CD4-positive, alpha-beta memory T cell (primary cell): ENCODE results near the gene RASGRF2. TPM values are rescaled to one million over a fixed set of nuclear protein-coding genes. Genes with fewer than 3 reads are reported as not detected.

Source experiments
- CTCF ChIA-PET: fragments of 350-600 bp; sonication (Branson Sonifier 250); formaldehyde crosslinking; loops from one replicate; lab custom pipeline; 2021; ENCODE audit warnings: inconsistent platforms; ENCODE audit not compliant: partially characterized antibody; lab: Charles Lee
- POLR2A ChIA-PET: fragments of 350-600 bp; sonication (Branson Sonifier 250); formaldehyde crosslinking; loops from one replicate; lab custom pipeline; 2021; ENCODE audit not compliant: partially characterized antibody; lab: Charles Lee
- DNase-seq, 5 donors: peaks; one replicate each; pipeline versions ENCODE4 v3.0.0 to v3.0.0-alpha.2; 2020 to 2022; ENCODE audit warnings: mixed read lengths in 1 of 5
- H3K27ac ChIP-seq: one replicate; pipeline ENCODE4 v1.7.0; 2013; ENCODE audit warnings: low read depth, low read length
- H3K27me3 ChIP-seq: 2 replicates; pipeline ENCODE4 v1.7.0; 2013; ENCODE audit warnings: mild to moderate bottlenecking, low read length, moderate library complexity; ENCODE audit not compliant: insufficient read depth
- H3K36me3 ChIP-seq: 2 replicates; pipeline ENCODE4 v1.7.0; 2013; ENCODE audit warnings: mild to moderate bottlenecking, low read length, moderate library complexity; ENCODE audit not compliant: insufficient read depth
- H3K4me1 ChIP-seq: 2 replicates; pipeline ENCODE4 v1.7.0; 2013; ENCODE audit warnings: mild to moderate bottlenecking, low read length, moderate library complexity; ENCODE audit not compliant: insufficient read depth
- H3K4me3 ChIP-seq, 2 donors: one replicate each; pipeline ENCODE4 v1.7.0; 2013; ENCODE audit warnings: low read length in 2 of 2, mild to moderate bottlenecking in 1 of 2
- H3K9me3 ChIP-seq, 2 donors: one replicate each; pipeline ENCODE4 v1.7.0; 2013; ENCODE audit warnings: low read length in 2 of 2, control low read depth in 1 of 2; ENCODE audit not compliant: control insufficient read depth in 1 of 2
- H3K27ac Mint-ChIP-seq, 7 donors: one replicate each; pipeline ENCODE4 v1.8.0; 2020 to 2021; ENCODE audit warnings: mixed read lengths in 7 of 7, mild to moderate bottlenecking in 6 of 7, inconsistent platforms in 3 of 7, moderate library complexity in 3 of 7
- H3K27me3 Mint-ChIP-seq, 2 donors: one replicate each; pipeline ENCODE4 v1.8.0; 2020 to 2021; ENCODE audit warnings: mixed read lengths in 2 of 2
- H3K36me3 Mint-ChIP-seq, 2 donors: one replicate each; pipeline ENCODE4 v1.8.0; 2020 to 2021; ENCODE audit warnings: mixed read lengths in 2 of 2, inconsistent platforms in 1 of 2, mild to moderate bottlenecking in 1 of 2
- H3K4me1 Mint-ChIP-seq, 4 donors: one replicate each; pipeline ENCODE4 v1.8.0; 2020 to 2021; ENCODE audit warnings: mixed read lengths in 4 of 4, mild to moderate bottlenecking in 1 of 4
- H3K4me3 Mint-ChIP-seq, 8 donors: one replicate each; pipeline ENCODE4 v1.8.0; 2020 to 2021; ENCODE audit warnings: mixed read lengths in 8 of 8, mild to moderate bottlenecking in 7 of 8, moderate library complexity in 6 of 8, inconsistent platforms in 3 of 8
- H3K9me3 Mint-ChIP-seq, 8 donors: one replicate each; pipeline ENCODE4 v1.8.0; 2020 to 2021; ENCODE audit warnings: mixed read lengths in 8 of 8, mild to moderate bottlenecking in 5 of 8, inconsistent platforms in 3 of 8, moderate library complexity in 1 of 8
- intact Hi-C: fragments of 100-400 bp; cut with micrococcal nuclease; formaldehyde crosslinking; loops from one replicate; pipeline ENCODE4 v1.15.1; 2023
- polyA plus RNA-seq, 2 donors: library from polyadenylated mRNA; unstranded; fragments of 300-500 nt; fragmentation: Illumina TruSeq; gene quantifications; one replicate each; pipeline ENCODE4 v1.2.3, GENCODE V29; 2021
- total RNA-seq, 2 experiments: library from RNA; stranded (reverse); gene quantifications; one replicate each; pipeline ENCODE4 v1.2.3, GENCODE V29; 2021

The RASGRF2 gene
- total and polyA plus RNA-seq, 4 experiments from 2014 or later, result 10.0 to 39.3 (median 25.3) TPM

- Histone ChIP-seq H3K9me3 (no peaks in the 10 kb centered on the region), H3K4me3 (no peak overlapping the region), H3K36me3 (no peaks in the 10 kb centered on the region), H3K4me1 (peaks cover 35% of the 10 kb centered on the region), H3K27ac (no peak overlapping the region), H3K27me3 (no peaks in the 10 kb centered on the region)
- no peak for DNase-seq
- POLR2A ChIA-PET, result interaction anchor here (0.9 to 5.1 kb wide), 2 partner anchors 43 to 144 kb away, joined by 4 to 70 read pairs; no protein-coding TSS in a partner anchor
- peaks cover 43 to 72% (median 56%) of the 10 kb centered on the region in 4 donors for H3K4me1 Mint-ChIP-seq
- peaks cover 0 to 13% of the 10 kb centered on the region in 2 donors for H3K36me3 Mint-ChIP-seq
- CTCF ChIA-PET, result interaction anchor here (0.7 to 2.3 kb wide), 5 partner anchors 28 to 202 kb away, joined by 3 to 14 read pairs (median 3); no protein-coding TSS in a partner anchor
- H3K27ac Mint-ChIP-seq, result peak overlapping the region in 4 of 7 donors; percentile 3 to 79 (median 32)
- no peaks in the 10 kb centered on the region for H3K9me3 Mint-ChIP-seq
- no peaks in the 10 kb centered on the region for H3K27me3 Mint-ChIP-seq
- intact Hi-C loops, result loop anchor here (5.0 to 10.0 kb wide), 2 partner anchors 309 to 338 kb away; partner anchors contain the start of genes DHFR, MSH3 and ZCCHC9
- peak overlapping the region in 6 of 8 donors; percentile 54 to 77 (median 67) for H3K4me3 Mint-ChIP-seq
Observed at GRCh38 chr5:80963966-80964481, 3.9 kb downstream of the RASGRF2 start.

GRCh38 chr5:80964491-80964890, 4.3 kb downstream of the RASGRF2 start:
- Histone ChIP-seq H3K9me3 (no peaks in the 10 kb centered on the region), H3K27ac (no peak overlapping the region), H3K27me3 (no peaks in the 10 kb centered on the region), H3K36me3 (no peaks in the 10 kb centered on the region), H3K4me3 (no peak overlapping the region), H3K4me1 (peaks cover 31% of the 10 kb centered on the region)
- Mint-ChIP-seq H3K4me1 (peaks cover 39 to 68% (median 52%) of the 10 kb centered on the region in 4 donors), H3K9me3 (no peaks in the 10 kb centered on the region), H3K4me3 (peak overlapping the region; percentile 2 to 77 (median 66)), H3K27ac (peak overlapping the region in 6 of 7 donors; percentile 3 to 86 (median 60)), H3K36me3 (peaks cover 0 to 12% of the 10 kb centered on the region in 2 donors), H3K27me3 (no peaks in the 10 kb centered on the region)
- intact Hi-C loops, result loop anchor here (5.0 to 10.0 kb wide), 2 partner anchors 310 to 338 kb away; partner anchors contain the start of genes DHFR, MSH3 and ZCCHC9
- ChIA-PET CTCF (interaction anchor here (2.3 kb wide), 1 partner anchor 143 kb away, joined by 14 read pairs; no protein-coding TSS in a partner anchor), POLR2A (interaction anchor here (0.9 kb wide), 1 partner anchor 144 kb away, joined by 4 read pairs; no protein-coding TSS in a partner anchor)
- no peak for DNase-seq

GRCh38 chr5:80964919-80965318, 4.8 kb downstream of the RASGRF2 start:
- H3K36me3 ChIP-seq, result no peaks in the 10 kb centered on the region
- no peak overlapping the region for H3K4me3 ChIP-seq
- Mint-ChIP-seq H3K4me1 (peaks cover 36 to 66% (median 48%) of the 10 kb centered on the region in 4 donors), H3K27ac (peak overlapping the region in 5 of 7 donors; percentile 14 to 86 (median 65)), H3K4me3 (peak overlapping the region; percentile 2 to 77 (median 60)), H3K36me3 (peaks cover 0 to 8% of the 10 kb centered on the region in 2 donors), H3K27me3 (no peaks in the 10 kb centered on the region), H3K9me3 (no peaks in the 10 kb centered on the region)
- no peaks in the 10 kb centered on the region for H3K9me3 ChIP-seq
- no peak overlapping the region for H3K27ac ChIP-seq
- intact Hi-C loops, result loop anchor here (5.0 to 10.0 kb wide), 2 partner anchors 310 to 337 kb away; partner anchors contain the start of genes DHFR, MSH3 and ZCCHC9
- no peak for DNase-seq
- H3K27me3 ChIP-seq, result no peaks in the 10 kb centered on the region
- CTCF ChIA-PET, result interaction anchor here (2.3 kb wide), 1 partner anchor 143 kb away, joined by 14 read pairs; no protein-coding TSS in a partner anchor
- POLR2A ChIA-PET, result no interaction called here
- H3K4me1 ChIP-seq, result peaks cover 26% of the 10 kb centered on the region

GRCh38 chr5:80967500-80968181, 7.5 kb downstream of the RASGRF2 start:
- peaks cover 7 to 11% of the 10 kb centered on the region in 2 donors for H3K36me3 Mint-ChIP-seq
- peaks cover 44 to 78% (median 60%) of the 10 kb centered on the region in 4 donors for H3K4me1 Mint-ChIP-seq
- CTCF ChIA-PET, result interaction anchor here (1.0 to 2.0 kb wide), 3 partner anchors 41 to 141 kb away, joined by 3 to 6 read pairs (median 3); no protein-coding TSS in a partner anchor
- Histone ChIP-seq H3K9me3 (no peaks in the 10 kb centered on the region), H3K4me1 (peaks cover 40% of the 10 kb centered on the region), H3K27me3 (no peaks in the 10 kb centered on the region), H3K4me3 (no peak overlapping the region), H3K27ac (no peak overlapping the region), H3K36me3 (no peaks in the 10 kb centered on the region)
- no peaks in the 10 kb centered on the region for H3K27me3 Mint-ChIP-seq
- peak overlapping the region in 6 of 7 donors; percentile 10 to 63 (median 53) for H3K27ac Mint-ChIP-seq
- DNase-seq, result no peak
- no peaks in the 10 kb centered on the region for H3K9me3 Mint-ChIP-seq
- POLR2A ChIA-PET, result no interaction called here
- peak overlapping the region in 3 of 8 donors; percentile 15 to 36 (median 34) for H3K4me3 Mint-ChIP-seq
- intact Hi-C loops, result loop anchor here (10.0 kb wide), 1 partner anchor 313 kb away; the partner anchor contains the start of genes DHFR and MSH3

- Histone ChIP-seq H3K27me3 (no peaks in the 10 kb centered on the region), H3K9me3 (no peaks in the 10 kb centered on the region), H3K27ac (no peak overlapping the region), H3K36me3 (no peaks in the 10 kb centered on the region), H3K4me1 (peaks cover 42% of the 10 kb centered on the region), H3K4me3 (no peak overlapping the region)
- Mint-ChIP-seq H3K4me3 (peak overlapping the region; percentile 26 to 84 (median 62)), H3K27me3 (no peaks in the 10 kb centered on the region), H3K4me1 (peaks cover 51 to 82% (median 64%) of the 10 kb centered on the region in 4 donors), H3K36me3 (peaks cover 8 to 15% of the 10 kb centered on the region in 2 donors), H3K9me3 (no peaks in the 10 kb centered on the region), H3K27ac (peak overlapping the region in 6 of 7 donors; percentile 15 to 88 (median 82))
- ChIA-PET CTCF (interaction anchor here (1.0 to 1.1 kb wide), 2 partner anchors 34 to 136 kb away, joined by 3 read pairs; no protein-coding TSS in a partner anchor), POLR2A (interaction anchor here (2.6 kb wide), 1 partner anchor 34 kb away, joined by 14 read pairs; no protein-coding TSS in a partner anchor)
- peak in 4 of 5 donors; percentile 19 to 44 (median 34) for DNase-seq
- intact Hi-C loops, result no loop called here
Observed at GRCh38 chr5:80973027-80973426, 12.9 kb downstream of the RASGRF2 start.

- H3K27me3 Mint-ChIP-seq, result no peaks in the 10 kb centered on the region
- POLR2A ChIA-PET, result interaction anchor here (1.1 to 2.6 kb wide), 5 partner anchors 9 to 66 kb away, joined by 3 to 14 read pairs (median 3); partner anchors contain the start of gene RASGRF2
- CTCF ChIA-PET, result interaction anchor here (1.2 to 1.7 kb wide), 4 partner anchors 9 to 133 kb away, joined by 3 to 6 read pairs (median 5); partner anchors contain the start of gene RASGRF2
- H3K36me3 Mint-ChIP-seq, result peaks cover 6 to 15% of the 10 kb centered on the region in 2 donors
- Histone ChIP-seq H3K9me3 (no peaks in the 10 kb centered on the region), H3K27ac (no peak overlapping the region), H3K4me3 (no peak overlapping the region), H3K27me3 (no peaks in the 10 kb centered on the region), H3K4me1 (peaks cover 45% of the 10 kb centered on the region), H3K36me3 (no peaks in the 10 kb centered on the region)
- H3K27ac Mint-ChIP-seq, result peak overlapping the region in 5 of 7 donors; percentile 6 to 66 (median 43)
- DNase-seq, result no peak
- peaks cover 55 to 88% (median 71%) of the 10 kb centered on the region in 4 donors for H3K4me1 Mint-ChIP-seq
- H3K4me3 Mint-ChIP-seq, result peak overlapping the region in 4 of 8 donors; percentile 11 to 43 (median 20)
- no peaks in the 10 kb centered on the region for H3K9me3 Mint-ChIP-seq
- intact Hi-C loops, result no loop called here
Observed at GRCh38 chr5:80975065-80975464, 14.9 kb downstream of the RASGRF2 start.
